Inflammatory macrophage treated with lipopolysaccharide for 4 hours (primary cell): ENCODE results near the gene SPON1.

ENCODE experiments used
- DNase-seq: peaks from one replicate; pipeline ENCODE4 v3.0.0-alpha.2; 2020

Gene SPON1

DNA sequence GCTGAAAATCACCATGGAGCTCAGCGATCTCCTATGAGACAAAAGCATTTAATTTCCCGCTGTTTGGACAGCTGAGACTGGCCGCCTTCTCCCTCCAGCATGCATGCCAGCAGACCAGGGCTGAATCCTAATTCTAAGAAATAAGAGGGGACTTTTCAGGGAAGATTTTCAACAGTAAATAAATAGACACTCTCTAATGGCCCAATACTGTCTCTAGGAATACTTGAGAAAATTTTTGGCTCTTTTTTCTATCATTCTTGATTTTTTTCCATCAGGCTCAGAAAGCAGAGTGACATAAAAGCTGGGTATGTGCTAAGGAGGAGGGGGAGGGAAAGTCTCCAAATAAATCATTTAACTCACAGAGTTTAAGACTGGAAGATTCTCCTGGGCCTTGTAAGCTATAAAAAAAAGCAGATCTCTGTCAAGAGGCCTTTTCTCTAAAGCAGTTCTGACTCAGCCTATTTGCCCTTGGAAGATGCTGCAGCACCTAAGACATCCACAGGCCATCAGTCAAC, 17.6 kb upstream of the SPON1 start:
- DNase-seq, result no peak

DNA sequence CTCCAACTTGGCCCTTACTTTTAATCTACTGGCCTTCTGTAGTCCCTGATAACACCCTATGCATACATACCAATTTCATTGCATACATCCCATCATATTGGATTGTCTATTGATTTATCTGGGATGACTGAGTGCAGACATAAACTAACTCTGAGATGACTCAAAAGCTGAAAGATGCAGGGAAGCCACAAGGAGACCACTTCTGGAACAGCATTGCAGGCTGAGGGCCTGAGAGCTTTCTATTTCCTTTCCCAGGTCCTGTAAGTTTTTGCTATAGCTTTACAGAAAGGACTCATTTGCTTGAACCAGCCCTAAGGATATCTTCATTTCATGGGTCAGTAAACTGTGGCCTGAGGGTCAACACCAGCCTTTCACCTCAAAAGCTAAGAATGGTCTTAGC, 15.1 kb upstream of the SPON1 start:
- DNase-seq, result no peak

DNA sequence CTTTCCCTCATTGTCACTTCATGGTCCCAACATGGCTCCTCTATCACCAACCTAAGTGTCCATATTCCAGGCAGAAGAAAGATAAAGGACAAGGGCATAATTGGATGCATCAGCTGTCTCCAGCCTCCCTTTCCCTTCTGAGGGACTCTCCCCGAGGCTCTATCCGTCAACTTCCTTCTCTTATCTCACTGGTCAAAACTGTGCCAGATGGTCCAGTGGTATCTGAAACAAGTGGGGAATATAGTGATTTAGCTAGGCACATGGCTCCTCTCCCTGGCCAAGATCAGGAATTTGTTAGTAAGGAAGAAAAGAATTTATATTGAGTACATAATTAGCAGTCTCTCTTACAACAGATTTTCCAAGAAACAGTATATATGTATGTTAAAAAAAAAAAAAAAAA, 12.6 kb upstream of the SPON1 start:
- DNase-seq, result peak; percentile 15

DNA sequence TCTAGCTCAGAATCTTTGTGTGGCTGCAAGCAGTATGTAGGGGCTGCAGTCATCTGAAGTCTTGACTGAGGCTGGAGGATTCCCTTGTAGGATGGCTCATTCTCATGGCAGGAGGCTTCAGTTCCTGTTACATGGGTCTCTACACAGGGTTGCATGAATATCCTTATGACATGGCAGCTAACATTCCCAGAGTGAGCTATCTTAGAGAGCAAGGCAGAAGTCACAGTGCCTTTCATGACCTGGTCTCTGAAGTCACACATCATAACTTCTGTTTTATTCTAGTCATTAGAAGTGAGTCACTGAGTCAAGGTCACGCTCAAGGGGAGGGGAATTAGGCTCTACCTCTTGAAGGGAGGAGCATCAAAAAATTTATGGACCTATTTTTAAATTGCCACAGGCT, 10.3 kb upstream of the SPON1 start:
- DNase-seq, result peak; percentile 49

DNA sequence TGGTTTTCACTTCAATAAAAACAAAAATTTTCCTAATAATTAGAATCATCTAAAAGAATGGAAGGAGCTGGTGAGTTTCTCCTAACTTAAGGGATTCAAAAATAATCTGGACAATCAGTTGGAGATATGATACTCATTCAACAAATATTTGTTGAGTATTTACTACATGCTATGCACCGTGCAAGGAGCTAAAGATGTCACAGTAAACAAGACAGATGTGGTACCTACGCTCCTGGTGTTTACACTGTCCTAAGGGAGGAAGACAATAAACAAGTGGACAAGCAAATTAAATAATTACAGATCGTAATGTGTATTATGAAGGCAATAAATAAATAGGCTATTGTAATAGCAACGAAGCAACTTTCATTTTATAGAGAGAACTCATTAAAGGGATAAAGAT, 9.9 kb upstream of the SPON1 start:
- no peak for DNase-seq

DNA sequence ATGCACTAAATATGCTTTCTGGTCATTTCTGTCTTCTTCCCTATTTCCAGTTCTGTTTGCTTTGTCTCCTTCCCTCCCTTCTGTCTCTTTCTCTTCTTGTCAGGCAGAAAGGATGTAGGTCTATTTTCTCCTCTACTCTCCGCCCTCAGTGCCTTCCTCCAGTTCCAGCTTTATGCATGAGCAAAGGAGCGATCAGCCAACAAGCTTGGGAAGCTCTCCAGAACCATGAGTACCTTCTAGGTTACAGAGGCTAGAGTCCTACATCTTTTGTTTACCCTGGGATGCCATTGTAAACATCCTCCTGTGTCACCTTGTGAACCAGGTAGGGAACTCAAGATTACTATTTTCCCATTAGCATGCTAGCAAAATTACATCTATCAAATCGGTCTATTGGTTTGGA, 7.9 kb upstream of the SPON1 start:
- no peak for DNase-seq

DNA sequence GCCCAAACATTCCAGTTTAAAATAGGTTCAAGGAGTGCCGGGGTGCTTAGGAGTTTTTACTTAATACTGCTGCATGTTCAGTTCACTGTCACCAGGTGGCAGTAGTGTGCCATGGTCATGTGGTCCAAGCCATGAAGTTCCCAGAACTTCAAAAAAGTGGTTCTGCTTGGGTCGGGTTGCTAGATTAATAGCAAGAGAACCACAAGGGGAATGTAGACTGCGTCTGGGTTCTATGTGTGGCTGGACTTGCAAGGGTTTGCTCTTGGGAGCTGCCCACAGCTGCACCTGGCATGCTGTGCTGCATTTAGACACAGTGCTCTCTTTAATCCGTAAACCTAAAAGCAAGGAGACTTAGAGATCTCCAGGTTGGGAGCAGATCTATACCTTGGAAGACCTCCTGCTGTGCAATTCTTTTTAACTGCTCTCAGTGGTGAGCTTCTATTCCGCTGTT, 6.5 kb upstream of the SPON1 start:
- DNase-seq, result peak; percentile 65

DNA sequence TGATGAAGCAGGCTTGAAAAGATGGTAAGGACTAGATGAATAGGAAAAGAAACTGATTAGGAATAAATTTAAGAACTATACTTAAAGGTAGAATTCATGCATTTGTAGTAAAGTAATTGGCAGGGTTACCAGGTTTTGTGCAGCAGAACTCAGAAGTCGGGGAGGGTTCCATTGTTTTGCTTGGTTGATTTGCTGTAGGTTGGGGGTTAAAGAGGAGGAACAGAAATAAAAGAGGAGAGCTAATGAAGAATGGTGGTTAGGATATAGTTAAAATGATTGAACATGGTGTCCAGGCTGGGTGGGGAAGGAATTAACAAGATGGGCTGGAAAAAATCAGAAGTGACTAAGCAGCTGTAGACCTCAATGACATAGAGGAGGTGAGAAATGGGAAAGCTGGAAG, 5.5 kb upstream of the SPON1 start:
- no peak for DNase-seq

DNA sequence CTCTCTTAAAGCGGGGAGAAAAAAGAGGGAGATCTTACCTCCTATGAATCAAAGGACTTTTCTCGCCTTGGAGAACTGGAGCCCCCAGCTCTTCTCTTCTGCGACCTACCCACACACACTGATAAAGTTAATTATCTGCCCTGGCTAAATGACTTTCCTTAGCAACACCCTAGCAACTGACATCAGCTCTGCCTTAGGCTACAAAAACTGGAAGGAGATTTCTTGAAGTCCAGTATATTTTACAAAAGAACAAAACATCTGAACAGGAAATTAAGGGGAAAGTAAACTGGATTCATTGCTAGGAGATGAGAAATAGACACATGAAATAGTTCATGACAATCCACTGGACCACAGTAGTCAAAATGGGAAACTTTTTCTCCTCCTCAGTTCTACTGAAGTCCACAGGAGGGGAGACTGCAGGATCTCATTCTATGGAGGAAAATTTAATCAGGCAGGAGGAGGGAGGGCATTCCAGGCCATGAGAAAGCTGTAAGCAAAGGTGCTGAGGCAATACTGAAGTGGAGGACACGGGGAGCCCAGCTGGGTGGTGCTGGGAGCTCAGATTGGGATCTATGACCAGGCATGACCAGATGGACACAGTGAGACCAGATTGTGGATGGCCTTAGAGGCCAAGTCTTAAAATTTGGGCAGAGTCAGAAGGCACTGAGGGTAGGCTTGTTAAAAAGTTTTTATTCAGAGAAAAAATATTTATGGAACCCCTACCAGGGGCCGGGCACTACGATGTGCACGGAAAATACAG, 3.7 kb upstream of the SPON1 start:
- DNase-seq, result no peak

DNA sequence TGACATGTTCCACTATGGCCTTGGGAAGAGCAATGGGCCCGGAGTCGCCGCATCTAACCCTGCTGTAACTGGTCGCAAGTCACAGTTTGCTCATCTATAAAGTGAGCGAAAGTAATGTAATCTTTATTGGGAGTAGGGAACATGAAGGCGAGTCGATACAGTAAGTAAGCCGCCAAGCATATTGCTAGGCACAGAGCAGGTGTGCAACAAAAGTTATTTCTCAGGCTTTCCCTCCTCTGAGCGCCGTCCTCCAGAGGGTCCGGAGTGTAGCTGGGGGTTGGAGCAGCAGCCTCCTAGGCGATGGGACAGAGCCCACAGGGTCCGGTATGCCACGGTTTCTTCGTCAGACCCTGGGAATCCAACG, 343 bp upstream of the SPON1 start:
- DNase-seq, result no peak

DNA sequence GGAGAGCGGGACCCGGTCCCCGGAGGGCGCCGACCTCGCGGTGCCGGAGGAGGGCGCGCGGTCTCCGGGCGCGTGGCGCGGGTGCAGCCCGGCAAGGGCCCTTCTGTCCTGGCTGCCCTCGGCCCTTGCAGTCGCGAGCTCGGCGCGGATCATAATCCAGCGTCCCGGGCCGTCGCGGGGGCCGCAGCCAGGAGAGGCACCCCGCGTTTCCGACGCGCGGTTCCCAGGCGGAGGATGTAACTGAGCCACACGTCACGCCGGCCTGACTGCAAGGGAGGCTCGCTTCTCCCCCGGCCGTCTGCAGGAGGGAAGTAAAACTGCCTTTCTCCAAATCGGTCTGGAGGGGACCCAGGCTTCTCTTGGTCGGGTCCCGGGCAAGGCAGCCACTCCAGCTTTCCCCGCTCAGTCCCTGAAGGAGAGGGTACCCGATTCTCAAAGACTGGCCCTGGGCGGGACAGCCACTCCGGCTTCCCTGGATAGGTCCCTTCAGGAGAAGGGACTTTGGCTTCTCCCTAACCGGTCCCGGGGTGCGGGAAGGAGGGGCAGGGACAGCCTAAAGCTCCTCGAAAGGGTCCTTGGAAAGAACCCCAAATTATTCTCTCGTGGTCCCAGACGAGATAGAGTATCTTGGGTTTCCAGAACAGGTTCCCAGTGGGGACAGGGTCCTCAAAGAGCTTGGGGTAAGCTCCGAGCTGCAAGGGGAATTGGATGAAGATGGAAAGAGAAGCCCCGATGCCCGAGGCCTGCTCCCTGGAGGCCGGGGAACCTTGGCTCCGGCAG, 836 bp downstream of the SPON1 start:
- peak; percentile 15 for DNase-seq

DNA sequence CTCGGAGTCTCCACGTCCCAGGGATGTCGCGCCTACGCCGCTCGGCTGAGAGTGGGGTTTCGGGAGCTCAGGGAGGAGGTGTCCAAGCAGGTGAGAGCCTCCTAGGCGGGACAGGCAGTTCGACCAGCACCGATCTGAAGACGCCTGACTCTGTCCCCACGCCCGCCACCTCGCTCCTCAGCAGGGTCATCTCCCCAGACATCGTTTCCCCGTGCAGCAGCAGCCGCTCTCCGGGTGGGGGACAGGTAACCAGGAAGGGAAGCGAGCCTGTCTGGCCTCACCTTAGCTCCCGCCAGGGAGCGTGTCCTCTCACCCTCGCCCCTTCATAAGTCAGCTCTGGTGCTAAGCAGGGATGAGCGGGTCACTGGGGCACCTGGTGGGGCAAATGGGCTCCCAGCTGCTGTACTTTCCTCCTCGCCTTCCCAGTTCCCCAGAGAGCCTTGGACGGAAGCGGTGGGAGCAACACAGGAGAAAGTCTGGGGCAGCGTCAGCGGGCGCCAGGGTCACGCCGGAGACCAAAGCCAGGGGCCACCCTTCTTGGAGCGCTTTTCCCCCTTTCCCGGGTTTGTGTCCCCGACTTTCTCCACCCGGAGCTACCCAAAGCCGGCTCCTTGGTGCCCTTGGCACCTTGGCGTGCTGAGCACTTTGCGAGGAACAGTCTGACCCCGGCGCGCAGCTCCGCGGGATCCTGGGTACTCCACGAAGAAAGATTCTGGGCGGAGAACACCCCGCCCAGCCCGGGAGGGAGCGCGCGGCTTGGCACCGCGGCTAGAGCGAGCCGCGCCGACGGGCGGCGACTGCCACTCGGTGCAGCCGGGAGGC, 1.6 kb downstream of the SPON1 start:
- DNase-seq, result no peak

DNA sequence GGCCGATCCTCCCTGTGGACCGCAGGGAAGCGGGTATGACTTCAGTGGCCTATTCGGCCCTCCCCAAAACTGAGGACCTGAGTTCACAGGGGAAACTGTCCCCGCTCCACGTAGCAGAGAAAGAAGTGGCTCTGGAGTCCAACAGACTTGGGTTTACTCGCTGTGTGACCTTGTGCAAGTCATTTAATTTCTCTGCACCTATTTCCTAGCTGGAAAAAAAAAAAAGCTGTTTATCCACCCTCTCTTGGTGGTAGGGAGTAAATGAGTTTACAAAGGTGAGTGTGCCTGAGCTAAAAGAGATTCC, 2.2 kb downstream of the SPON1 start:
- DNase-seq, result no peak

DNA sequence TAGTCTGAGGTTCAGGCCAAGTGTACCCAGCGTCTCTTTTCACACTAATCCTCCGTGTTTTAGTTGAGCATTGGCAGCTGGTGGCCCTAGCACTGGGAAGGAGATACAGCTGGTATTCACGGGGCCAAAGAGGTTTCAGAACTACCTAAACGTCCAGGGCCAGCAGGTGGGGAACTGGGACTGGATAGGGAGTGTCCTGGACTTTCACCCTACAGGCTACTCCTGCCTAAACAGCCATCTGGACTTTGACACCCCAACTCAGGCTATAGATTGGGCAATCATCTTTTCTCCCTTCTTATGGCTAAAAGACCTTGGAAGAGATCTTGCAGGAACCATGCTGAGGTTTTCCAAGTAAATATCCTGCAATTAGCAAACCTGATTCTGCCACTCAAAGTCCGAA, 2.8 kb downstream of the SPON1 start:
- DNase-seq, result no peak

DNA sequence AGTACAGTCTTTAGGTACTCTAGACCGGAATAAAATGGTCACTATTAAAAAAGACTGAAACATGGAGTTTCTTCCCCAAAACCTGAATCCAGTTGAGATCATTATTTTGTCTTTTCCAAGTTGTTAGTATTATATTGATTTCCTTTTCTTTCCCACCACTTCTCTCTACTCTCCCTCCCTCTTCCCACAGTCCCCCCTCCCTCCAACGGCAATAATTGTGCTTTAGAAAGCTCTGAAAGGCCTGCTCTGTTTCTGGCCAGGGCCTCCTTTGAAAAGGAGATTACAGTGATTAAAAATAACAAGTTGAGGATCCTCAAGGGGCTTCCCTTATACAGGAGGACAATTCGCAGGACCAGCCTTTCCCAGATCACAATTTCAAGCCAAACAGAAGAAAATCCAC, 3.5 kb downstream of the SPON1 start:
- DNase-seq, result no peak

DNA sequence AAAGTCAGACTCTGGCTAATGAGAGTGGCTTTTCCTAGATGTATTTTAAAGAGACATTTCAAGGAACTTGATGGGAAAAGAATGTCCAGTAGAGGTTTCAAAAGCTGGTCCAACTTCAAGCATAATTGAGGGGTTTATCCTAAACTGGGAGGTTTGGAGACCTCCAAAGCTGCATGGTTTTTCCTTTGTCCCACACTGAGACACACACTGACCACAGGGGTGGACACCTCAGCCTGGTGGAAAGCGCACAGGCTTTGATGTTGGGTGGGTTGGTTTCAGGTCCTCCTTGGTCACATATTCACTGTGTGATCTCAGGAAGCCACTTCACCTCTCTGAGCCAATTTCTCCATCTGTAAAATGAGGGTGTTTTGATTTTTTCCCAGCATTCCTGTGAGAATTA, 4.0 kb downstream of the SPON1 start:
- DNase-seq, result no peak

DNA sequence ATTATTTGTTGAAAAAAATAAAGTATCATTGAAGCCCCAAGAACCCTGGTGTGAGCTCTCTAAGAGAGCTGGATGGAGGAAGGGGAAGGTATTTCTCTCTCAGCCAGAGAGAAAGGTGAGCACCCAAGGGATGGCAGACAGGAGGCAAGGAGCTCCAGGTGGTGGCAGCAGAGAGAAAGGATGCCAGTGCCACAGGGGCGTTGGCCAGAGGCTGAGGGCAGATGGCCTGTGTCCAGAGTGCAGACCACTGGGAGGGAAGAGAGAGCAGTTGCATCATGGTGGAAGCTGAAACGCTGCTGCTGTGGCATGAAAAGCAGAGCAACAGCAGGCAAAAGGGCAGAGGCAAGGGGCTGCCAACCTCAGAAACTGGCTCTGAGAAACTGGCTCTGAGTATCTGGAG, 8.5 kb downstream of the SPON1 start:
- DNase-seq, result no peak

DNA sequence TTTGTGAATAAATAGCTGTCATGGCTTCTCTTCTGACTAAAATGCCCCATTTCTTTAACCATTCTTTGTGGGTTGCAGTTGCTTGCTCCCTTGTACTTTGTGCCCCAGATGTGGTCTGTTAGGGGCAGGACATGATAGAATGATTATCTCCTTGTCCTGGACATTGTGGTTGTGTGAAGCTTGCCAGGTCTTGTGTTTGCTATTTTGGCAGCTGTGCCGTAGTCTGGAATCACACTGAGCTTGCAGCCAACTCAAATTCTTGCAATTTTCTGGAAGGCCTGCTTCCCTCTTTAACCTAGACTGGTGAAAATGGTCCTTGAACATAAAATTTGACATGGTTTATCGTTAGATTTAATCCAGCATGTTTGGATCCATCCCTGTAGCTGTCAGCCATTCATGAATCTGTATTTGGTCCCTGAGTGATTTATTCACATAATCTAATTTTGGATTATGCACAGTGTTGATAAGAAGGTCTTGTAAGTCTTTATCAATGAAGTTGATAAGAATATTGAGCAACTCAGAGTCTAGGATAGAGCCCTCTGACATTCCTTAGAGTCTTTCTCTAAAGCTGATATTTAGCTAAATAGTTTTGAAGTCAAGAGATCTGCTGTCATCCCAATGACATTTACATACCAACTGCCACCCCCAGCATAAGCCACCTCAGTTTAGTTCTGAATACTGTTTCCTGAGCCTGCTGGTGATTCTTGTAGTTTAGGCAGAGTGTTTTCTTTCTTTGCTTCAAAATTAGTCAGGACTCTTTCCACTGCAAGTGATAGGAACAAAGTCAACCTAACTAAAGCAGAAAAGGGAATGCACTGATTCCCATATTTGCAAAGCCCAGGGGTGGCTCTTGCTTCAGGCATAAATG, 9.8 kb downstream of the SPON1 start:
- DNase-seq, result no peak

DNA sequence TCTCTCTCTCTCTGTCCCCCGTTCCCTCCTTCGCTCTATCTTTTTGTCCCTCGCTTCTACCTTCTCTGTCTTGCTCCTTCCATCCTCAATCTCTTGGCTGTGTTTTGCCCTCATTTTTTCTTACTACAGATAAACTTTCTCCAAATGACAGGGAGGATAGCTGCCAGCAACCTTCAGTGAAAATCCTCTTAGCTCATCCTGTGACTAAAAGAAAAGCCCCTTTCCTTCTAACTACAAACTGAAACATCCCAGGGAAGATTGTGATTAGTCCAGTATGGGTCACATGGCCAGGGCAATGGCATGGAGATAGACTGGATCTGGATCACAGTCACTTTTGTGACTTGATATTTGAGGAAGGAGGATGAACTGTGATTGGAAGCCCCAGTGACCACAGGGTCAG, 10.4 kb downstream of the SPON1 start:
- no peak for DNase-seq

DNA sequence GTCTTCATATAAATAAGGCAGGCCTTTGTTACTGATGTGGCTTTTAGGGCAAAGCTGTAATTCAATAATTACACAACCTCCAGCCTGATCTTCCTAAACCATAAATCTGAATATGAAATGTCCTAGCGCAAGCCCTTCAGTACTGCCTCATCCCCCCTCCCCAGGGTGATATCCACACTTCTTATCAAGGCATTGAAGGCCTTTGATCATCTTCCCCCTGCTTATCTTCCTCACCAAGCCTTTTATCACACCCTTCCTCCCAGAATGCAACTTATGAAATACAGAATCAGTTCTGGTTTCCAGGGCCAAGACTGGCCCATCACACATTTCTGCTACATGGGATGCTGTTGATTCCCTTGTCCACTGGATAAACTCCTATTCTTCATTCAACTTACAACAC, 12.1 kb downstream of the SPON1 start:
- no peak for DNase-seq

DNA sequence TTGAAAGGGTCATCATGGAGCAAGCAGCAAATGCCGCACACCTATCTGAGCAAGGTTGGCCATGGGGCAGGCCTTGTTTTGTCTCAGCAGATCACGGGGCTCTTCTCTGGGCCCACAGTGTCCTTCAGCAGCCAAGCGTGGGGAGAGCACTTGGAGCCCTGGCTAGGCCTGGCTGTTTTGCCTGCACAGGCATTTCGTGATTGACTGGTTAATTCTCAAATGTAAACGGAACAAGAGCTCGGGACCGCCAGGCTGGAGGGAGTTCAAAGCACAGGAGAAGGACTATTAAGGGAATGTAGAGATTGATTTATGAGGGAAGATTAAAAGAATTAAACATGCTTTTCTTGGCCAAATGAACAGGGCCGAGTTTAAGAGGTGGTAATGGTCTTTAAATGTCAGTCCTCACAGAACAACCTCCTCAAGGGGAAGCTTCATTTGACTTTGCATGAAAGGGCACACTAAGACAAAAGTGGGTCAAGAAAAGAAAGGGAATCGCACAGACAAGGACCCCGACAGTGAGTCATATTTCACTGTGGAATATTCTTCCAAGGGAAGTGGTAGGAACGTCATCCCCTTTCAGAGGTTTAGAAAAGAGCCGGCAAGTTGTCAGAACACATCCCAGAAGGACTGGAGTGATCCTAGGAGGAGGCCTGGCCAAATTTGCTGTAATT, 20.7 kb downstream of the SPON1 start:
- DNase-seq, result no peak
